ENCODE data around the gene RARRES1.

GRCh38 chr3:158768361-158768787, 36.1 kb upstream of the RARRES1 start:
- no peak for TF ChIP-seq SIN3A (IDR thresholded peaks at IDR 0.05; ENCODE audit: borderline replicate concordance, insufficient read depth, low read depth, low read length)
- TF ChIP-seq TCF7L2 (IDR thresholded peaks at IDR 0.05; ENCODE audit: low read depth, low read length), result no peak
- TF ChIP-seq CTCF (IDR thresholded peaks at IDR 0.05), result no peak
- TF ChIP-seq POLR2AphosphoS5 (IDR thresholded peaks at IDR 0.05; ENCODE audit: low read depth, low read length), result no peak
